Stimulated activated CD8-positive, alpha-beta memory T cell treated with anti-CD3 and anti-CD28 coated beads, Interleukin-4, amount 100 ng/mL, for 1 hour (primary cell): ENCODE results near the gene AMOTL1.

Source experiments
- DNase-seq, 2 donors: peaks; one replicate each; pipeline ENCODE4 v3.0.0-alpha.2; 2020; ENCODE audit warnings: low read depth in 2 of 2, low spot score in 1 of 2

AMOTL1 gene

GRCh38 chr11:94922321-94923003, 154.3 kb downstream of the AMOTL1 start:
- DNase-seq: no peak

DNA sequence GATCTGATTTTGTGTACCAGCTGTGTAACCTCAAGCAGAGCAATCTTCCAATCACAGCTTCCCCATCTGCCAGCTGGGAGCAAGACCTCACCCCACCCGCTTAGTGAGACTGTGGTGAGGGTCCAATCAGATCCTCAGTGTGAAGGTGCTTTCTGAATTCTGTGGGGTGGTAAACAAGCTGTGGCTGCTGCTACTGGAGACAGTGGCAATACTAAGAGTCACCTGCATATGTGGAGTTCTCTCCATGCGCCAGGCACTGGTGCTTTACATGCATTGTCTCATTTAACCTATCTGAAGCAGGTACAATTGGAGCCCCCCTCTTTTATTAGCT, 154.8 kb downstream of the AMOTL1 start:
- DNase-seq: no peak

- no peak for DNase-seq
Measured at GRCh38 chr11:94924171-94924572, 156.0 kb downstream of the AMOTL1 start.

DNA sequence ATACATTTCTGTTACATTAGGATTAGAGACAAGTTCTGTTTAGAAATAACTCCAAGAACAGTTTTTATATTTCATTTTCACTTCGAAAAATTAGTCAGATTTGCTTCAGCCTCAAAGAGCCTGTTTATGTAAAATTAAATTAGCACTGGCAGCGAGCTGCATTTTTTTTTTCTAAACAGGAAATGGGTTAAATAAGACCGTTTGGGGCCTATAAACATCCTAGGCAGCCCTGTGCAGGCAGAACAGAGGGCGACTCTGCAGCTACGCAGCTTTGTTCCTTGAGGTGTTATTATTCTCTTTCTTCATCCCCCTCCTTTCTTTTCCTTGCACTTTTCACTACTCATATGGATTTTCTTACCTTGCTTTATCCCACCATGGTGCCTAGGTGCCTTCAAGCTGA, 156.5 kb downstream of the AMOTL1 start:
- DNase-seq: no peak

DNA sequence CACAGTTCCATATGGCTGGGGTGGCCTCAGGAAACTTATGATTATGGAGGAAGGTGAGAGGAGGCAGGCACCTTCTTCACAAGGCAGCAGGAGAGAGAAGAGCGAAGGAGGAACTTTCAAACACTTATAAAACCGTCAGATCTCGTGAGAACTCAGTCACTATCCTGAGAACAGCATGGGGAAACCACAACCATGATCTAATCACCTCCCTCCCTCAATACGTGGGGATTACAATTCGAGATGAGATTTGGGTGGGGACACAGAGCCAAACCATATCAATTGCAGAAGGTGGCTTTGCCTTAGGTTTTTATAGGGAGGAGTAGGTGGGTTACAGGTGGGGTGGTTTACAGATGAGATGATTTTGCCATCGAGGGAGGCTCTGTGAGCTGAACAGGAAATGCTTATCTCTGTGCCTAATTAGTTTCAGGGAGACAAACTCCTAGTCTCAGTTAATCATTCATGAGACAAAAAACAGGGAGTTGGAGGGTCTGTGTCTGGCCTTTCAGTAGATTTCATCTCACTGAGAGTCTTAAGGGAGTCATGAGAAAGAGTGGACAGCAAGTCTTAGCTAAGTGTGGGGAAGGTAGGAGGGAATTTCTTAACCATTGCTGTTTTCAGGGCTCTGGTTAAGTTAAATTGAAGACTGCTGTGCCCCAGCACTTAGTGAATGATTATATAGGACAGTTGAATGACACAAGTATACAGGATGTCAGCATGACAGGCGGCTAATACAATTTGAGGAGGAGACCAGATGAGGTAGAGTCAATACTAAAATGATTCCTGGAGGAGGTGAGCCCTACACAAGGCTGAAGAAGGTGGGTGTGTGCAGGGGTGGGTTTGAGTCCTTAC, 157.5 kb downstream of the AMOTL1 start:
- no peak for DNase-seq

DNA sequence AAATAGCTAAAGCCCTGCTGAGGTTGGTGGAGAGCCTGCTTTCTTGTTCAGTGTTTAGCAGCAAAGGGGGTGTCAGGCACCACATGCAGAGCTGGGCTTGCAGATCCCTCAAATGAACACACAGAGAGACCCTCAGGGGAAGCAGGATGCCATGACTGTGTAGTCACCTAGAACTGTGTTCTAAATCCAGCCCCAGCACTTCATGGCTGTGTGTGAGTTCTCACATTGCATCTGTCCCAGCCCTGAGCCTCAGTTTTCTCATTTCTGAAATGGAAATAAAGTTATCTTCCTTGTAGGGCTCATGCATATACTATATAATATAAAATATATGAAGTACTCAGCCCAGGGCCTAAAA, 158.1 kb downstream of the AMOTL1 start:
- no peak for DNase-seq
